Measurements from ENCODE around the gene CAMK2N1. TPM values are rescaled to one million over a fixed set of nuclear protein-coding genes. Genes with fewer than 3 reads are reported as not detected.

CAMK2N1 gene
- total and polyA plus RNA-seq, 2 of the 8 experiments (the other 6 are each of a cell fraction or from before 2014, with no cell fraction given), result 2.3 to 5.6 TPM

GRCh38 chr1:20470194-20470593 is 15.8 kb downstream of the CAMK2N1 start:
- Histone ChIP-seq H3K4ac (replicated peaks; ENCODE audit: insufficient read length, low read depth, low read length) (no peak overlapping the region), H3K56ac (replicated peaks; ENCODE audit: insufficient read length, low read depth, low read length) (no peak overlapping the region), H2BK5ac (ENCODE audit: low read depth, low read length) (no peak overlapping the region), H4K5ac (ENCODE audit: insufficient read length, low read depth, low read length) (no peak overlapping the region), H3K79me2 (ENCODE audit: control insufficient read depth in 1 of 2, insufficient read depth in 2 of 2, low read length in 2 of 2) (no peaks in the 10 kb centered on the region), H3K23ac (ENCODE audit: insufficient read length) (no peak overlapping the region), H2BK12ac (ENCODE audit: low read depth, low read length) (no peak overlapping the region), H3K9ac (replicated peaks in 1 of 4; ENCODE audit: extremely low read depth in 1 of 4, low read depth in 3 of 4, low read length in 3 of 4) (no peak overlapping the region), H2BK15ac (ENCODE audit: low read length) (no peak overlapping the region), H4K20me1 (replicated peaks in 1 of 2; ENCODE audit: control insufficient read depth in 1 of 2, insufficient read depth in 2 of 2, low read length in 2 of 2) (no peaks in the 10 kb centered on the region), H3K27ac (ENCODE audit: low read depth, low read length) (no peak overlapping the region), H3K4me2 (ENCODE audit: insufficient read depth in 1 of 2, low read depth in 2 of 2, low read length in 2 of 2) (no peak overlapping the region), H2AK5ac (ENCODE audit: low read depth, low read length) (no peak overlapping the region), H2AFZ (ENCODE audit: low read length) (no peak overlapping the region), H3K18ac (ENCODE audit: extremely low read depth, low read length) (no peak overlapping the region), H4K8ac (ENCODE audit: extremely low read depth, insufficient read depth, low read length) (no peak overlapping the region), H3K23me2 (ENCODE audit: low read depth, low read length) (peaks cover 4% of the 10 kb centered on the region; the same call in 1 of the 2 replicates), H3K4me3 (ENCODE audit: extremely low read depth in 1 of 4, insufficient read depth in 2 of 4, low read depth in 3 of 4, low read length in 4 of 4) (no peak overlapping the region), H3K14ac (ENCODE audit: insufficient read length) (no peak overlapping the region), H3K27me3 (replicated peaks in 1 of 4; ENCODE audit: control insufficient read depth in 3 of 4, extremely low read depth in 1 of 4, insufficient read depth in 3 of 4, low read length in 3 of 4) (peaks cover 0 to 6% (median 0%) of the 10 kb centered on the region in 4 experiments; a peak in 4 of 7 replicates), H3K36me3 (ENCODE audit: control insufficient read depth in 2 of 4, insufficient read depth in 4 of 4, low read length in 3 of 4) (no peaks in the 10 kb centered on the region), H2BK20ac (ENCODE audit: low read length) (no peak overlapping the region), H3K79me1 (ENCODE audit: low read depth, low read length) (no peaks in the 10 kb centered on the region), H4K91ac (replicated peaks; ENCODE audit: insufficient read length, low read length) (no peak overlapping the region), H3K4me1 (replicated peaks in 1 of 4; ENCODE audit: control insufficient read depth in 3 of 4, insufficient read depth in 4 of 4, low read length in 3 of 4) (peaks cover 0 to 3% (median 0%) of the 10 kb centered on the region in 4 experiments; a peak in 2 of 7 replicates), H2BK120ac (replicated peaks; ENCODE audit: low read depth, low read length) (no peak overlapping the region), H3K9me3 (ENCODE audit: insufficient read depth in 2 of 2, low read depth in 1 of 2, low read length in 1 of 2) (no peaks in the 10 kb centered on the region)
- CTCF ChIA-PET (ENCODE audit: partially characterized antibody), result interaction anchor here (0.7 to 4.2 kb wide), 5 partner anchors 10 to 311 kb away, joined by 3 to 26 read pairs (median 4); no protein-coding TSS in a partner anchor
- POLR2A ChIA-PET (ENCODE audit: partially characterized antibody), result interaction anchor here (1.1 kb wide), 1 partner anchor 14 kb away, joined by 3 read pairs; no protein-coding TSS in a partner anchor
- WGBS, 2 experiments (ENCODE audit: extremely low coverage in 1 of 2, insufficient coverage in 1 of 2, insufficient read length in 1 of 2, insufficient replicate concordance in 2 of 2, low coverage in 1 of 2, low lambda C conversion rate in 2 of 2, missing lambda C conversion rate in 1 of 2), result 74% methylated on average over 3 of the region's 3 CpGs; no CpG with 5 or more reads in 1 of the 2 experiments
- TF ChIP-seq E2F6 (IDR thresholded peaks at IDR 0.05) (no peak), KDM4A (IDR thresholded peaks at IDR 0.05; ENCODE audit: low read depth, low read length, severe bottlenecking) (no peak), HDAC2 (IDR thresholded peaks at IDR 0.05; ENCODE audit: borderline replicate concordance in 1 of 2, low read depth in 2 of 2, low read length in 2 of 2) (no peak), EGR1 (IDR thresholded peaks at IDR 0.05; ENCODE audit: borderline replicate concordance, low read depth, low read length) (no peak), RBBP5 (IDR thresholded peaks at IDR 0.05; ENCODE audit: borderline replicate concordance, low read depth, low read length) (no peak), CHD1 (IDR thresholded peaks at IDR 0.05; ENCODE audit: low read depth, low read length) (no peak), CTCF (IDR thresholded peaks at IDR 0.05; ENCODE audit: control extremely low read depth in 1 of 3, insufficient read depth in 1 of 3, low read depth in 1 of 3, low read length in 3 of 3) (no peak)
- no peak for DNase-seq (ENCODE audit: low read depth in 1 of 2, low spot score in 2 of 2)
- FAIRE-seq, result no peak

Data from H1 (cell line).